ENCODE results near the gene TRAFD1.
"Not testable (repeated sequence)": the region's sequence is repeated elsewhere in the genome, so short reads cannot be mapped to it uniquely, and the experiment has no call there.

TRAFD1 gene

GRCh38 chr12:112115259-112116045, 9.9 kb upstream of the TRAFD1 start:
- DNase-seq = no peak

GRCh38 chr12:112116232-112117060, 8.9 kb upstream of the TRAFD1 start:
- DNase-seq = peak; percentile 55

GRCh38 chr12:112117685-112118084, 7.7 kb upstream of the TRAFD1 start:
- DNase-seq = no peak

- DNase-seq = no peak
Measured at GRCh38 chr12:112121780-112122565, 3.4 kb upstream of the TRAFD1 start.

GRCh38 chr12:112122823-112123690, 2.3 kb upstream of the TRAFD1 start:
- DNase-seq = peak; percentile 52

- no peak for DNase-seq
Measured at GRCh38 chr12:112124918-112125249, 476 bp upstream of the TRAFD1 start.

- DNase-seq = peak; percentile 51
Measured at GRCh38 chr12:112126000-112126438, 659 bp downstream of the TRAFD1 start.

GRCh38 chr12:112126911-112127310, 1.6 kb downstream of the TRAFD1 start:
- no peak for DNase-seq

GRCh38 chr12:112130441-112130998, 5.2 kb downstream of the TRAFD1 start:
- DNase-seq = no peak

GRCh38 chr12:112131686-112132085, 6.3 kb downstream of the TRAFD1 start:
- no peak for DNase-seq

GRCh38 chr12:112133418-112133817, 8.1 kb downstream of the TRAFD1 start:
- no peak for DNase-seq

GRCh38 chr12:112134731-112135130, 9.4 kb downstream of the TRAFD1 start:
- no peak for DNase-seq

GRCh38 chr12:112140728-112141127, 15.4 kb downstream of the TRAFD1 start:
- no peak for DNase-seq

- DNase-seq = no peak
Measured at GRCh38 chr12:112146123-112146522, 20.8 kb downstream of the TRAFD1 start.

- peak; percentile 35 for DNase-seq
Measured at GRCh38 chr12:112148031-112148513, 22.7 kb downstream of the TRAFD1 start.

- no peak for DNase-seq
Measured at GRCh38 chr12:112149596-112149995, 24.2 kb downstream of the TRAFD1 start.

- no peak for DNase-seq
Measured at GRCh38 chr12:112151766-112152541, 26.6 kb downstream of the TRAFD1 start.

- no peak for DNase-seq
Measured at GRCh38 chr12:112153181-112153892, 28.0 kb downstream of the TRAFD1 start.

GRCh38 chr12:112153893-112154219, 28.5 kb downstream of the TRAFD1 start:
- DNase-seq = no peak

- not testable (repeated sequence) for DNase-seq
Measured at GRCh38 chr12:112158461-112159145, 33.2 kb downstream of the TRAFD1 start.
